Stimulated activated CD4-positive, alpha-beta T cell treated with anti-CD3 and anti-CD28 coated beads, Interleukin-2, amount 100 ng/mL, for 4 hours (primary cell): Measurements from ENCODE around the gene LAMA4.

Experiments used
- DNase-seq: peaks from one replicate; pipeline ENCODE4 v3.0.0-alpha.2; 2020; ENCODE audit warnings: low read depth

LAMA4 gene

DNA sequence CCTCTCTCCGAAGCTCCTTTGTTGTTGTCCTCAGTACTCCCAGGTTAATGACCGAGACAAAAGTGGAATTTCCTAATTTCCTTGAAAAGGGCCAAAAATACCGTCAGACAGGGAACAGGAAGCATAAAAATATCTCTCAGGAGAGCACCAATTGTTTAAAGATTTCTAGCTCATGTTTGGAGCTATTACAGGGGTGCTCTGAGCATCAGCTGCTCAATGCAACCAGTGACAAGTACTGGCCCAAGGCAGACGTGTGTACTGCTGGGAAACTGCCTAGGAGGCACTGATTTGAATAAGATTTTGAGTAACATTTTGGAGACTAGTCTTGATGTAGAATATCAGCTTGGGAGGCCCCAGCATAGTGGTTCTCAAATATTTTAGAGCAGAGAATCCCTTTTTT is 17.3 kb downstream of the LAMA4 start:
- no peak for DNase-seq

DNA sequence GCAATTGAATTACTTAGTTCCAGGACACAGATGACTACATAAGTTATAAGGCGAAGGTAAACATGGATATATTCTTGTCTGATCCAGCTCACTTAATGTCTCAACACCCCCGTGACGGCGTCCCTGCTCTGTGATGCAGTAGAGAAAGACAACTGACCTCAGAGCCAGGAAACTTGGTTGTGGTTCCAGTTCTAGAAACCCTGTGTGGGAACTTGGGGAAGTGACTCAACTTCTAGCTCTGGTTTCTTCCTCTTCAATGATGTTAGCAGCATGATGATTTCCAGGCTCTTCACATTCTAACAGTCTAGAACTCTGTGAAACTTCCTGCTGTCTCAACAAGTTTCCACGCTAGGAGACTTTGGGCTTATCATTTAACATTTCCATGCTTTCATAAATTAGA is 18.4 kb downstream of the LAMA4 start:
- DNase-seq = no peak

DNA sequence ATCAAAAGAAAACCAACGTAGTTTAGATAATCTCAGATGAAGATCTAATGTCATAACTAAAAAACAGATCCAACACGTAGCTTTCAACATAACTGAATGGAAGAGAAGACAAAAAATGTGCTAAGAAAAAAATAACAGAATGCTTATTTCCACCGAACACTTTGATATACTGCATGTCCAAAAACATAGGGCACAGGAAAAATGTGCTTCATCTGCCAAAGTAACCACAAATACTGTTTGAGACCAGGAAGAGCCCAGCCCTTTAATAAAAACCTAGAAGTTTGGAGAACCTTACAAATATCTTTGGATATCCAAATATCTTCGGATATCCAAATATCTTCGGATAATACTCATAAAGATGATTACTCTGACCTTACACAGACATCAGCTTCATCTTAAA is 19.8 kb downstream of the LAMA4 start:
- DNase-seq = no peak

DNA sequence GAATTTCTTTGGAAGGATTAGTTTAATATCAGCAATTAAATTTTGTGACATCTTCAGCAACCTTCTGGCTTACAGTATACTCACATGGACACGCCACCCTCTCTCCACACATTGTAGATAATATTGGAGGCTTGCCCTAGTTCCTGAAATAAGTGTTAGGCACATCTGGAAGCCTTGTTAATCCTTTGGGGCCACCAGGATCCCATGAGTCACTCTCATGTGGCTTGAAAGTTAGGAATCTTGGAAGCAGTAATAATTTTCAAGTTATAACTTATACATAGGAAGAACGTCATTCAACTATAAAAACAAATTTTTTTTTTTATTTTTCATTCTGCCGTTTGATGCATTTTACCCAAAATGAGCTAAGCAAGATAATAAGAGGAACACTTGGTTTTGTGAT is 20.5 kb downstream of the LAMA4 start:
- no peak for DNase-seq

DNA sequence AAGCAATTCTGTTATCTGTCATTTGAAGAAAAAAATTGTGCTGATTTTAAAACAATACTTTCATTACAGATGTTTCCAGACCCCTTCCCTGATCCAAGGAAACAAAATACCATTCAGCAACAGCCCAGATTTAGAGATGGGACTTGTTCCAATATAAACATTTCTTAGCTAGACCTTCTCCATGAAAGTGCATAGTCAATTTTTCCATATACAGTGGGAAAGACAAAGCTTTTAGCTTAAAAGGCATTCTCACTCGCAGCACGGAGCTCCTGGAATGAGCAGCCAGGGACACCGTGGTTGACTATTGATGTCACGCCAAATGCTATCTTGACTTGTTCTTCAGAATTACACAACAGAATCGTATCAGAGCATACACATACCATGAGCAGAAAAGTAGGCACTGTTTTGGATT is 21.5 kb downstream of the LAMA4 start:
- no peak for DNase-seq

DNA sequence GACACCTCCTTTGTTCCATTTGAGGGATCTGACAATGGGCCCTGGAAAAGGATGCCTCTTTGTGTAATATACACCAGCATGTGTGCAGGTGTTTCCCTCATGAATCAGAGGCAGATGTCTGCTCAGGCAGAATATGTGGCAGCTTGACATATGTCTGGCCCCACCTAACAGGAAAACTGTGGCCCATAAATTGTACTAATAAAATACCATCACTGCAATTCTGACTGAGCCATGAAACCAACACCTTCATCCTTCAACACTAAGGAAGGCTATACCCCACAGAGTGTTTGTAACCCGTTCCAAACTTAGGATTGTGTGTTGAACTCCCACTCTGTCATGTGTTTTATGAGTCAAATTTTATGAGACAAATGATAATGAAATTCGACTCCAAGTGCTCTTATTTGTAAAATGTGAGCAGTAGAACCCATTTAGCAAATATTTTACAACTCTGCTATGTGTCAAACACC is 22.7 kb downstream of the LAMA4 start:
- no peak for DNase-seq

DNA sequence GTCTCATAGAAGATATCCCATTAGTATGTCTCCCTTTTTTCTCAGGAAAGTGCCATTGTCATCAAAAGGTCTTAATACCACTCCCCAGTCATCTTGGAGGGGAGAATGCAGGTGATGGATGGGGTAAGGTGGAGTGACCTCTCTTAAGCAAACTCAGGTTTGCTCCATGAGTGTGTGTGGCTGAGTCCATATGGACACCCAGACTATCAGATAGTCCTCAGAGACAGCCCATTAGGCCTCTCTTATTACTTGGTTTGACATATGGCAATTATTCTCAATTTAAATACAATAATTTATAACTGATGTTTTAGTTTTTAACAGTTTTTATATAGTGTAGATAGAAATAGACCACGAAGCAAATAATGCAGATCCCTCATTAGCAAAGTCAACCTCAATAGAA is 23.2 kb downstream of the LAMA4 start:
- no peak for DNase-seq

DNA sequence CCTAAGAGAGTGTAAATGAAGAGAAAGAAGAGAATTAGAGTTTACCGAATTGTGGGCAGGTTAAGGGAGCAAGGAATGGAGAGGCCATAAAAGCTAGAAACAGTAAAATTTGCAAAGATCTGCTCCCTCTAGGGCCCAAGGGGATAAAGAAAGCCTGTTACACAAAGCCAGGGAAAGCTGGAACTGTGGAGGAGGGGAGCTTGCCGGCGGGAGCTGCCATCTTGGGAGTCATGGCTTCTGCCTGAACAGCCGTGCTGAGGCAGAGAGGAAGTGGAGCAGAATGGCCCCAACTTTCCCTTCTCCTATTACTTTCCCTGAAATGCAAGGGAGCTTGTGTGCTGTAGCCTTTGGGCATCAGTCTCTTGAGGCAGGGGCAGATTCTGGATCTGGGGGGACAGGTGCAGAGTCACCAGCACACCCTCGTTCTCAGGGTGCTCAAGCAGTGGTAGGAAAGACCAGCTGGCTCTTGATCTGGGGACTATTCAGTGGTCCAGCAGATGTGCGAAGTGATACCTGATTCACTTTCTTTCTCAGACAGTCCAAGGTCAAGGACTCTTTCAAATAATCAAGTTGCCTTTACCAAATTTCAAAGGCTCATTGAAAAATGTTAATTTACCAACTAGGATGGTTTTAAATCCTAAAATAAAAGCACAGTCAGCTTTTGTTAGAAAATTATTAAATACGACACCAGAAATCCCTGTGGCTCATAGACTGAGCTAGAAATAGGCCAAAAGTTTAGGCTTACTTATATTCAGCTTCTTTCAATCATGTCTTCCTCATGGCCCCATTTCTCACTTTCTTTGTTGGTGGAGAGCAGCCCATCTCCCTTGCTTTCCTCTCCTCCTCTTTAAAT is 25.7 kb downstream of the LAMA4 start:
- DNase-seq = no peak

DNA sequence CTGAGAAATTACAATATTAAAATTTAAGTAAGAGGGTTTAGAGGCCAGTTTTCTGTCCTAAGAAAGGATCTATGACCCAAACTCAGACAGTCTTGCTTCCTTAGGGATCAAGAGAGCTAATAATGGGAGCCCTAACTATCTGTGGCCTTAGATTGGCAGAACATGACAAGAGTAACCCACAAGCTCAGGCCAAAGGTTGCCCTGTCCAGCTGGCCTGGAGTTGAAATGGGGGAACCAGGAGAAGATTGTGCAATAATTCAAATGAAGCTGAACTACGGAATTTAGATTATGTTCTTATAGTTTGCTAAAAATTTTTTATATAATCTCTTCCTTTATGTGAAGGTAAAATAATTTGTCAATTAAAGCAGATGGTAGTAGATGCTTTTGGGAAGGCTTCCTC is 26.4 kb downstream of the LAMA4 start:
- no peak for DNase-seq

DNA sequence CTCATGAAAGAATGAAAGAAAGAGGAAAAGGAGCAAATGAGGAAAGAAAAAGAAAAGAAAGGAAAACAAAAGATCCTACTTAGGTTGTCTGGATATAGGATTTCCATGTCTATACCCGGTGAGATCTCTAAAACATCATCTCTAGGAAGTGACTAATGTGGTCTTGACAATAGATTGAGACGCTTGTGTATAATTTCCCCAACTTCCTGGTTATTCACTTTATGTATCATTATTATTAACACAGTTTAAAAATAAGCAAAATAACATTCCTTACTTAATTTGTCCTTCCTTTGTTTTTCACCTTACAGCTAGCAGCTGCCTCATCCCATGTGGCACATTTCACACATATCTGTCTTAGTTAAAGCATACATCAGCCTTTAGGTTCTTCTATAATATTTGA is 27.0 kb downstream of the LAMA4 start:
- no peak for DNase-seq

DNA sequence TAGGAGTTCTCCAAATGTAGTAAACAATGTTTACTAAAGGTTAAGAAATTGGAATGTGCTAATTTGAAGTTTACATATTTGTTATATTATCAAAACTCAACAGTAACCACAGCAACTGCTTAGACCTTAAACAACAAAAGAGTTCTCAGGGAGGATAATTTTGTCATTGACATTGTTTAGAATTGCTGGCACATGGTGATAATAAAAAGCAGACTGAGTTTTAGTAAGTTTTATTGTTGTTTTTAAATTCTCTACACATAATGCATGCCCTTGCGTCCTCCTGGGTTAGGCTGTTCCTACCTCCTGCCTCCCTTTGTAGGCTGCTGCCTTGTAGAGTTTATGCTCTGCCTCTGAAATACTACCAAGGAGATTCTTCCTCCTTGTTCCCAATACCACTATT is 28.7 kb downstream of the LAMA4 start:
- no peak for DNase-seq

DNA sequence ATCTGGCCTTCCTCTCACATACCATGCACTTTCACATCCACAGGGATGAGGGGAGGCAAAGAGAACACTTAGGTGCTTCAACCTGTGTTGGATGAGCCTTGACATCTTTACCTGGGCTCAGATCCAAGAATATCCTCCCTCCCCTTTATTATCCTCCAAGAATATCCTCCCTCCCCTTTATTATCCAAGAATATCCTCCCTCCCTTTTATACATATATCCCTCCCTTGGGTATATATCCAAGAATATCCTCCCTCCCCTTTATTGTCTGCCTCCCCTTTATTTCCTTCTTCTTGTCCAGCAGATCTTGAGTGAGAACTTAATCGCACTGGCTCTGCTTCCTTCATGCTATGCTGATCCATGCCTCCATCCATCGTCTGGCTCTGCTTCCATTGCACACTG is 30.3 kb downstream of the LAMA4 start:
- no peak for DNase-seq

DNA sequence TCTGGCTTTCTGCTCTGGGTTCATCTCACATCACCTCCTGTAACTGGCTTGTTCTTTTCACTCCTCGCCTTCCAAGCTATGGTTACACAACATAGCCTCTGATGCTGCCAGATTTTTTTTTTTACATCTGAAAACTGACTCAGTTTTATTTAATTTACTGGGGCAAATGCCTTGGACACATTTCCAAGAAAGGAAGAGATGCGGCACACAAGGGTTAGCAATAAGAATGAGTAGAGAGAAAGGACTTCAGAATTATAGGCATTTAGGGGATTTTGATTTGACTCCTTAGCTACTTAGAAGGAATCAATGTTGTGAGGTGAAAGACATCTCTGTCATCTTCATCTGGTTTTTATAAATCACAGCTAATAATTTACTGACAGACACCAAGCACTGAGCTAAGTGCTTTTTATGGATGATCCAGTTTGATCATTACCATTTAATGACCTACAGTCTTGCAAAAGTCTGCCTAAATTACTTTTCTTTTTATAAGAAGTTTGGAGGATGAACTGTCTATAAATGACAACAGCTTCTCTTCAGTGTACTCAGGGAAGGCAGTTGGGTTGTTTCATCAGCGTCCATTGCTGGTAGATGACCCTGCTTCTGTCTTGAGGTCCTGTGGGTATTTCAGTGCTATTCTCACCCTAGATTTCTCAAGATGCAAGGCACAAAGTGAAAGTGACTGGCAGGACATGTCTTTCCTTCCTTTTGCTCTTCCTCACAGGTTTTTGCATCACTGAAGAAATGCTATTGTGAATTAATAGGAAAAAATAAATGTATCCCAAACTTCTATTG is 31.1 kb downstream of the LAMA4 start:
- DNase-seq = no peak

DNA sequence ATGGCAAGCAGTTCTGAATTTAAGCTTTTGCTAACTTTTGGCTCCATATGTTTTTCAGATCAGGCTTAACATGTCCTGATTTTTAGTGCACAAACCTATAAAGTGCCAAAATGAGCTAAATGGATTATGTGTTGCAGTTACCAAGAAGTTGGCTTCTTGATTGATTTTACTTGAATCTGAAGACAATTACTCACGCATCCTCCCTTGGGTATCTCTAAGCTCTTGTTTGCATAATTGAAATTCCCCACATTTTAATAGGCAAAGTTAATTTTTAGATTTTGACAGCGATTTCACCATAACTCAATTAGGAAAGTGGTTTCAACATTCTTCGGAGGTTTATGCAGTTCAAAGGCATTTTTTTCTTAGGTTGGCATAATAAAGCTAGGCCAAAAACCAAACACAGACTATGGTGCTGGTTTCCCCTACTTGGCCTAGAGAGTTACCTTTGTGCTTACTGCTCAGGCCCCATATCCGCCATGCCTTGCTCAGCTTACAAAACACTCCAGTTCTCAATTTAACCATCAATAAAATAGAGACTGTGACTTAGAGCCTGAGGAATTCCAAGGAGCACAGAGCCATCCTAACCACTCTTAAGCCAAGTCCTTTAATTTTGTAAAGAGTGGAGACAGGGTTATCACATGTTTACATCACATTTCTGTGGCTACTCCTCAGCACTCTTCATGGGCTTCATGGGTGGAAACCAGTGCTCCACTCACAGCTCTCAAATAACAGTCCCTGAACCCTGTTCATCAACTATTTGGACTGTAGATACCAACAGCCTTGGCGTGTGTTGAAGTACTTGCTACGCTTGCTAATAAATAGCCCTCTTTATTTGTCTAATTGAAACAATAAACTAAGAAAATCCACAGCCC is 32.1 kb downstream of the LAMA4 start:
- DNase-seq = no peak

DNA sequence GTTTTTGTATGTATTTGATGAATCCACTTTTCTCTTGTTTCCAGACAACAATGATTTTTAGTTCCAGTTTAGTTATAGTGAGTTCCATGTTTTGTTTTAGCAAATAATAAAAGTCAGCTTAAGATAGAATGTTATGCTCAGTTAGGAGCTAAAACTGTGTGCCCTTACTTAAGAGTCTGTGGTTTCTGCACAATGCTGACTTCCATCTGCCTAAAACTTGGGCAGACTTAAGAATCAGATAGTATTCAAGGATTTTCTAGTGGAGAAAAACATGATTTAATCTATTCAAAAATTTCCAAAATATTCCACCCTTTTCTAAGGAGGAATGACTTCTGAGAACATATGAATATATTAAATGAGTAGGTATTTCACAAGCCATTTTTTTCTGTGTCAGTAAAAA is 32.8 kb downstream of the LAMA4 start:
- DNase-seq = no peak

DNA sequence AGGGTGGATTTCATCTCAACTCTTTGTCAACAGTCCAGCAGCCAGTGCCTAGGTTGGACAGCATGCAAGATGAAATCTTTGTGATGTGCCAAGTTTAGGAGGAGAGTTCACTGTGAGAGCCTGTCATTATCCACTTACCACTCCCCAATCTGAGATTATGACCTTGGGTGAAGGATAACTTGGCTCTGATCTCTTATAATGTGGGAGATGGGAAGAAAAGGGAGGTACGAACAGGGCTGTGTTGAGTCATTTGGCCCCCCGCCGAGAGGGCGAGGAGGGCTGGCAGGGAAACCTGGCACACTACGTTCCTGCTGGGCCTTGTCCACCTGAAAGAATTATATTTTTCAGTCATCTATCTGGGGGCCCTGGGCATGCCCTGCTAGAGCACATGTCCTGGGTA is 35.8 kb downstream of the LAMA4 start:
- no peak for DNase-seq

DNA sequence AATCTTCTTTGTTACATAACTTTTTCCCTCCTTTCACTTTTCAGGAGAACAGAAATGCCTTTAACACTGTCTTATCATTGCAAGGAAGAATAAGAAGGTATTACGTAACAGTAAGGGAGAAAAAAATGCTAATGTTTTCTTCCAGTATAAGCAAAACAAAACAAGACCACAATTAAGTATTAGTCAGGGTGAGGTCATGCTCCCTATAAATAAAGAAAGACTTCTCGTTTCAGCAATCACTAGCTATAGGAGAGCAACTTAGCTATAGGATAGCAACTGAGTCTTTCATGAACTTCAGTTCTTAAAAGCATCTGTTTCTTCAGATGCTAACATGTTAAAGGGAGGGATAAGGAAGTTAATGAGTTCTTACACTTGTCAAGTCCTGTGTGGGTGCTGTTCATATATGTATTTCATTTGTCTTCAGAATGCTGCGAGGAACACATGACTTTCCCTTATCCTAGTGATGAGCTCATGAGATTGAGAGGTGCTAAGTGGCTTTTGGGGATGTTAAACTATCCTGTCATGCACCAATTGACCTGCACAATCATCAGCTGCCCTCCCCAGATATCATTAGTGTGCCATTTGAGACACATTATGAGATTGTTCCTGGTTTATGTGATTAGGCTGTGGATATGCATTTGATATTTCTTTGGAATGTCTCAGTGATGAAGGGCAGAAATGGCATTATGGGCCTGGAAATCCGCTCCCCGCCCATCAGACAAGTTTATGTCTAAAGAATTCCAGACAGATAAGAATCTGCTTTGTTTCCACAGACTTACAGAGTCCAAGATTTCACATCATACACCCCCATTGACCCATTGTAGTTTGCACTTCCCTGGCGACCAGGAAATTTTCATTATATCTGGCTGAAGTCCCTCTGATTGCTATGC is 37.5 kb downstream of the LAMA4 start:
- DNase-seq = no peak

DNA sequence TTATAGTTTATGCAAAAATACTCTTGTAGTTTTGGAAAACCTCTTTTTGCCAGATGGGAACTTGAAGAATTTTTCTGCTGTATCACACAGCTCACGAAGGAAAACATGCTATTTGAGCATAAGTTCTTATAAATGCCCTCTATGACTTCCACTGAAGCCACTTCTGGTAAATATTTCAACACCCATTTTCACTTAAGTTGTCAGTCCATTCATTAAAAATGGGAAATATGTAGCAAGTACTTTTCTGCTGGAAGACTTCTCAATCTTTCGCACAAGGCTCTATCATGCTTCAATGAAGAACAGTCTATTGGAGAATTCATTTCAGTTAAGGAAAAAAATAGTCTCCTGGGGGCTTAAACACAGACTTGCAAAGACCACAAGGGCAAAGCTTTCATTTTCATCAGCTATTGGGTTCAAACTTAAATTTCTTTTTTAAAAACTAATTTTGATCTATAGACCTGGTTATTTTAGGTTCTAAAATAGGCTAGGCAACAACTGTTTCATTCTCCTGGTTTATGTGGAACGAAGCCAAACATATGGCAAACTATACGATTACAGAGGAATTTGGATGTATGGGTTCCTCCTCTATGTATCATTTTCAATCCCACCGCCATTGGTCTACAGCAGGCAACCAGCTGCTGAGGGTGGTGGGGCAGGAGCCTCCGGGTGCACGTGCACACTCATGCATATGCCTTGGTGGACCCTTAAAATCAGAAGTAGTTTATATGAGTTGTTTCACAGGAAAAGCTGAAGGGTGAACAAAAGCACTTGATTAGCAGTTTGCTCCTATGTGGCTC is 38.7 kb downstream of the LAMA4 start:
- DNase-seq = no peak

DNA sequence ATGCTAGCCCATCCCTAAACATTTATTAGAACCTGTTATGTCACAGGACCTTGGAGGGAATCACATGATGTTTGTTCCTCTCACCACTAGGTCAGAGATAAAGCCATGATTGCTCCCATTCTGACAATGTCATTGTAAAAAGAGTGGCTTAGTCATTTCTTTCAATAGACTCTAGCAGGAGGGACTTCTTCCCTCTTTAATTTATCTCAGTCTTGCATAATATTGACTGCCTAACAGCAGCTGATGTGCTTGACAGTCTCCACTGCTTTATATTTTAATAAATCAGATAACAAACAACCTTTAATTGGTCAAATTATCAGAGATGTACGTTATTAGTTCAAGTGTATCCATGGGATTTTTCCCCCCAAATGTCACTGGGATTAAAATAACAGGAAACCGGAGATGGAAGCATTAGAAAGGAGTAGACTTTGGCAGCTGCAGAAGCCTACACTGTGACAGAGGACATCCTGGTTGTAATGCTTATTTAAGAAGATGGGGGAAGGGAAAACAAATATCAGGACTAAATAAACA is 39.6 kb downstream of the LAMA4 start:
- no peak for DNase-seq

DNA sequence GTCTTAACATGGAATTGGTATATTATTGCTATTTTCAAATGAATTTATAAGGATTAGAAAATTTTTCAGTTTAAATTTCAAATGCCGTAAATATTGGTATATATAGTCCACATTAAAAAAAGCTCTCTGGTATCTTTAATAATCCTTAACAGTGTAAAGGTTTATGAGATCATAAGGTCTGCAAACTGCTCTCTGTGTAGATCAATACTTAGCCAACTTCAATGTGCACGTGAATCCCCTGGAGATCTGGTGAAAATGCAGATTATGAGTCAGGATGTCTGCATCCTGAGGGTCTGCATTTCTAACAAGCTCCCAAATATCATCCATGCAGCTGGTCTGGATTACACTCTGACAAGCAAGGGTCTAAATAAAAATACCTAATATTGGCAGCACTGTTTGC is 43.5 kb downstream of the LAMA4 start:
- no peak for DNase-seq
